Measurements from ENCODE around the gene RASA4.
"Not testable (repeated sequence)": the region's sequence is repeated elsewhere in the genome, so short reads cannot be mapped to it uniquely, and the experiment has no call there.

Gene RASA4

GRCh38 chr7:102542771-102543170 lies 73.8 kb downstream of the RASA4 start:
- DNase-seq = not testable (repeated sequence)

- not testable (repeated sequence) for DNase-seq
Observed at GRCh38 chr7:102542083-102542482, 74.5 kb downstream of the RASA4 start.

- DNase-seq = not testable (repeated sequence)
Observed at GRCh38 chr7:102540604-102541003, 76.0 kb downstream of the RASA4 start.

- not testable (repeated sequence) for DNase-seq
Observed at GRCh38 chr7:102535062-102535615, 81.4 kb downstream of the RASA4 start.

- DNase-seq = not testable (repeated sequence)
Observed at GRCh38 chr7:102532127-102532526, 84.4 kb downstream of the RASA4 start.

- not testable (repeated sequence) for DNase-seq
Observed at GRCh38 chr7:102531583-102531982, 85.0 kb downstream of the RASA4 start.

GRCh38 chr7:102527822-102528793 lies 88.4 kb downstream of the RASA4 start:
- DNase-seq = not testable (repeated sequence)

- not testable (repeated sequence) for DNase-seq
Observed at GRCh38 chr7:102527182-102527581, 89.4 kb downstream of the RASA4 start.

- not testable (repeated sequence) for DNase-seq
Observed at GRCh38 chr7:102524803-102525202, 91.8 kb downstream of the RASA4 start.

All from NCI-H226 (cell line).